ENCODE data around the gene EPG5.
A peak's percentile ranks its signal among the peaks of the same experiment; 100 is the strongest.

EPG5 gene

DNA sequence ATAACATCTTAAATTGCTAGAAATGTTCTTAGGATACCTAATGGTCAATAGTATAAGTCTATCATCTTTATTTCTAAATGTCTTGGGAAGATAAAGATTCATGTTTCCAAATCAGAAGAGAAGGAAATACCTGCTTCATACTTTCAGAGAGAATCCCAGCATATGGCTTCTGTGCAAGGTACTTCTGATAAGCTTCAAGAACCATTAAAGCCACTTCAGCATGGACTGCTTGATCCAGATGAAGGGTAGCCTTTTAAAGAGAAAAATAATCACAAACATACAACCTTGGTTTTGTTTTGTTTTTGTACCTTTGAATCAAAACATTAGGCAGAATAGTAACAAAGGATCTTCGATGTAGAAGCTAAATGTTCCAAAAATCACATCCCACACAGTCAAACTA, 44.0 kb downstream of the EPG5 start:
- TF ChIP-seq, protein P1, sequence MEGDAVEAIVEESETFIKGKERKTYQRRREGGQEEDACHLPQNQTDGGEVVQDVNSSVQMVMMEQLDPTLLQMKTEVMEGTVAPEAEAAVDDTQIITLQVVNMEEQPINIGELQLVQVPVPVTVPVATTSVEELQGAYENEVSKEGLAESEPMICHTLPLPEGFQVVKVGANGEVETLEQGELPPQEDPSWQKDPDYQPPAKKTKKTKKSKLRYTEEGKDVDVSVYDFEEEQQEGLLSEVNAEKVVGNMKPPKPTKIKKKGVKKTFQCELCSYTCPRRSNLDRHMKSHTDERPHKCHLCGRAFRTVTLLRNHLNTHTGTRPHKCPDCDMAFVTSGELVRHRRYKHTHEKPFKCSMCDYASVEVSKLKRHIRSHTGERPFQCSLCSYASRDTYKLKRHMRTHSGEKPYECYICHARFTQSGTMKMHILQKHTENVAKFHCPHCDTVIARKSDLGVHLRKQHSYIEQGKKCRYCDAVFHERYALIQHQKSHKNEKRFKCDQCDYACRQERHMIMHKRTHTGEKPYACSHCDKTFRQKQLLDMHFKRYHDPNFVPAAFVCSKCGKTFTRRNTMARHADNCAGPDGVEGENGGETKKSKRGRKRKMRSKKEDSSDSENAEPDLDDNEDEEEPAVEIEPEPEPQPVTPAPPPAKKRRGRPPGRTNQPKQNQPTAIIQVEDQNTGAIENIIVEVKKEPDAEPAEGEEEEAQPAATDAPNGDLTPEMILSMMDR (conservative IDR thresholded peaks at IDR 0.05; ENCODE audit: low read length) = no peak
- DNase-seq (ENCODE audit: low read depth) = no peak

DNA sequence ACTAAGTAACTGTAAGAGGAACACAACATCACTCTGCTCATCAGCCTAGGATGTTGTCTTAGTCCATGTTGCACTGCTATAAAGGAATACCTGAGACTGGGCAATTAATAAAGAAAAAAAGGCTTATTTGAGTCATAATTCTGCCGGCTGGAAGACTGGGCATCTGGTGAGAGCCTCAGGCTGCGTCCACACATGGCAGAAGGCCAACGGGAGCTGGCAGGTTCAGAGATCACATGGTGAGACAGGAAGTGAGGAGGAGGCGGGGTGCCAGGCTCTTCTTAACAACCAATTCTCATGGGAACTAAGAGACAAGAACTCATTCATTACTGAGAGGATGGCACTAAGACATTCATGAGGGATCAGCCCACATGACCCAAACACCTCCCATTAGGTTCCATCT, 46.8 kb downstream of the EPG5 start:
- DNase-seq (ENCODE audit: low read depth) = peak; percentile 94
- TF ChIP-seq, protein P1 (conservative IDR thresholded peaks at IDR 0.05; ENCODE audit: low read length) = no peak
- H3K4me3 ChIP-seq (ENCODE audit: low read length) = no peak overlapping the region

More for the DNA sequence above, 44.0 kb downstream of the EPG5 start:
- no peak overlapping the region for H3K4me3 ChIP-seq (ENCODE audit: low read length)

DNA sequence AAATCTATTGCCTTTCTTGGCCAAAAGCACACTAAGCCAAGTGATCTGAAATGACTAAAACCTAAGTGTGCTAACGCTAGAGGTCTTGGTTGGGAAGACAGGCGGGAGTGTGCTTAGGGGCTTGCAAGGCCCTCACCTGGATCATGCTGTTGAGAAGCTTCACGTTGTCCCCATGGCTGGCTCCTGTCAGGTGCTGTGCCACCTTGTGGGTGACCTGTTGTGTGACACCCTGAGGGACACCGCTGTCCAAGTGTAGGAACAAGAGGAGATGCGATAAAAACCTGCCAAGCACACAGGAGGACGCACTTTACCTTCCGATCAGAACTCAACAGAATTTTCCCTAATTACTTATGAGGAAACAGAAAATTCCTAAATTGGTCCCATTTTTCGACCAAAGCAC, 50.8 kb downstream of the EPG5 start:
- no peak for DNase-seq (ENCODE audit: low read depth)
- TF ChIP-seq, protein P1 (conservative IDR thresholded peaks at IDR 0.05; ENCODE audit: low read length) = no peak
- no peak overlapping the region for H3K4me3 ChIP-seq (ENCODE audit: low read length)

DNA sequence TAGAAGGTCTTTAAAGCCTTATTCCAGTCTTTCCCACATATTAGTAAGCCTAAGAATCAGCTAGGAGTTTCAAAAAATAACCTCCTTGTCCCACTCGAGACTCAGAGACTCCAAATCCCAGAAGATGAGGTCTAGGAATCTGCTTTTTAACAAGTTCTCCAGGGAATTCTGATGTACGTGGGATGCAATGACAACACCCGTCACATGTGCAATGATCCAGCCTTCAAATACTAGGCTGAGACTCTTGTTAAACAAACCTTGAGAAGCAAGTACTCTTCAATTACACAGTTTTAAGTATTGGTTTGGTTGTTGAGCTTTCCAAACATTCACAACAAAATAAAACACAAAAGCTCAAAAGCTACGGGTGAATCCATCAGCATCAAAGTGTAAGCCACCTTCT, 53.9 kb downstream of the EPG5 start:
- no peak for DNase-seq (ENCODE audit: low read depth)
- no peak overlapping the region for H3K4me3 ChIP-seq (ENCODE audit: low read length)
- TF ChIP-seq, protein P1 (conservative IDR thresholded peaks at IDR 0.05; ENCODE audit: low read length) = no peak

DNA sequence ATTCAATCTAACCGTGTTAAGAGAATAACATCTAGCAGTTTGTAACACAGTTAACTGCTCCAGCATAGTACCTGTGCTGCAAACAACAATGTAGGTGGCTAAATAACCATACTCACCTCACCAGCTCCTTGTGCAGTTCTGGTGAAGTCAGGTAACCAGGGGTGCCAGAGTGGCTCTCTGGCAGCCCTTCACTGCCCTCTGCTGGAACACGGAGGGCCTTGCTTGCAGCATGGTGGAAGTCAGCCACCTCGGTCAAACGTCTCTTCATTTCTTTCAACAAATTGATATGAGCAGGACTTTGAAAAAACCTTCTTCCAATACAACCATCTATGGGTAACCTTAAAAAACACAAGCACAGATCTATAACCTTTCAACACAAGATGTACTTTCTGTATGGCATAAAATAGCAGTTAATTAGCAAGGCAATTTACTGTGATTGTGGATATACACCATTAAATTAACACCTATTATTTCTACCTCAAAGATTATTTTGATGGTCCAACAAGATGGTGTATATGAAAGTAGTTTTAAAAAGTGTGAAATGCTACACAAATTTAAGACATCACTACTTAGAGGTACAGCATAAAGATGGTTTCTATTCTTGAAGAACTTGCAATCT, 56.6 kb downstream of the EPG5 start:
- DNase-seq (ENCODE audit: low read depth) = peak; percentile 34
- H3K4me3 ChIP-seq (ENCODE audit: low read length) = no peak overlapping the region
- TF ChIP-seq, protein P1 (conservative IDR thresholded peaks at IDR 0.05; ENCODE audit: low read length) = peak; percentile 82

DNA sequence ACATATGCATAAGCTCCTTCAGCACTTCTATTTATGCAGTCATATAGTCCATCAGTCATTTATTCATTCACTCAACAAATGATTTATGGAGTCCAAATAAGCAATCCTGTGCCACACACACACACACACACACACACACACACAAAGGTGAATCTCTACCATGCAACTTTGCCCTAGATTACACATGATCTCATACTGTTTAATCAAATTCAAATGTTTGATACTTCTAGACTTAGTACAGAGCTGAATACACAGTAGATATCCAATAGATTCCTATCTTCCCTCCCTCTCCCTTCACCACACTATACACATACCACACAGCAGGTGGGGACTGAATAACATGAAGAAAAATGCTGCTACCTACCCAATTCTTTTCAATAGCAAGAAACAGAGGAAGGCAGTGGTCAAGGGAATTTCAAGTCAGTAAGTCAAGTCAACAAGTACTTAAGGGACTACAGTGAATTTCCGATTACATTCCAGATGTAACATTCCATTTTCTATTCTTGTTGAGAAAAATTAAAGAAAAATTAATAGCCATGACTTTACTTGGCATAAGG, 65.4 kb downstream of the EPG5 start:
- H3K4me3 ChIP-seq (ENCODE audit: low read length) = no peak overlapping the region
- DNase-seq (ENCODE audit: low read depth) = no peak
- TF ChIP-seq, protein P1 (conservative IDR thresholded peaks at IDR 0.05; ENCODE audit: low read length) = no peak

DNA sequence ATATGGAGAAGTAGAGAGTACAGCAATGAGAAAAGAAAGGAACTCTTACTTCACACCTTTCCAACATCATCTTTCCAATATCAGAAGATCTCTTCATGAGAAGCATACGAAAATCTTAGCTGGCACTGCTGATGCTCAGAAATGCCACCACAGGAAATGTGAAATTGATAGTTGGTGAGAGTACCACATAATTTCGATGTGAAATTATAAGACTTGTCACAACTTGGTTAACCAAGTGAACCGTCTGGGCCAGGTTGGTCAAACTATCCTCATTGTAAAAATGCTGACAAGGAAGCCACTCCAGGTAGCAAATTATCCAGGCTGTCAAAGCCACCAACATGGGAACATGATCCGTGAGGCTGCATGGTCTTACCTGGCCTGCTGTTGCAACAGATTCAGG, 66.5 kb downstream of the EPG5 start:
- H3K4me3 ChIP-seq (ENCODE audit: low read length) = no peak overlapping the region
- TF ChIP-seq, protein P1 (conservative IDR thresholded peaks at IDR 0.05; ENCODE audit: low read length) = no peak
- DNase-seq (ENCODE audit: low read depth) = no peak
